CD14-positive monocyte (primary cell): ENCODE results near the gene CCT7. TPM values are rescaled to one million over a fixed set of nuclear protein-coding genes. Genes with fewer than 3 reads are reported as not detected.

Experiments
- DNase-seq, 3 donors: peaks; one replicate each; pipeline ENCODE4 v3.0.0-alpha.2; 2011 to 2022
- H2AFZ ChIP-seq: 2 replicates; pipeline ENCODE4 v1.6.0; 2012; ENCODE audit warnings: mild to moderate bottlenecking, low read depth, low read length, inconsistent platforms; ENCODE audit not compliant: insufficient read depth, poor library complexity, severe bottlenecking
- H3K27ac ChIP-seq, 2 donors: 1 replicate in 1 of 2; 2 replicates in 1 of 2; pipeline ENCODE4 v1.5.1; 2012 to 2013; ENCODE audit warnings: low read length in 2 of 2, control low read depth in 1 of 2, inconsistent platforms in 1 of 2, low read depth in 1 of 2, mild to moderate bottlenecking in 1 of 2
- H3K27me3 ChIP-seq, 2 donors: one replicate each; pipeline versions ENCODE4 v1.6.0 to v1.6.1; 2011 to 2013; ENCODE audit warnings: low read length in 2 of 2; ENCODE audit not compliant: control insufficient read depth in 2 of 2, insufficient read depth in 2 of 2
- H3K36me3 ChIP-seq, 2 donors: replicated peaks in 1 of 2; 1 replicate in 1 of 2; 2 replicates in 1 of 2; pipeline versions ENCODE4 v1.5.1 to v1.6.1; 2012 to 2013; ENCODE audit warnings: low read length in 2 of 2, control low read depth in 1 of 2, inconsistent platforms in 1 of 2, mild to moderate bottlenecking in 1 of 2; ENCODE audit not compliant: insufficient read depth in 2 of 2, control insufficient read depth in 1 of 2
- H3K4me1 ChIP-seq, 2 donors: 1 replicate in 1 of 2; 2 replicates in 1 of 2; pipeline versions ENCODE4 v1.5.1 to v1.6.1; 2012 to 2013; ENCODE audit warnings: low read length in 2 of 2, control low read depth in 1 of 2, inconsistent platforms in 1 of 2, mild to moderate bottlenecking in 1 of 2, moderate library complexity in 1 of 2; ENCODE audit not compliant: insufficient read depth in 2 of 2, control insufficient read depth in 1 of 2
- H3K4me2 ChIP-seq: replicated peaks from 2 replicates; pipeline ENCODE3; 2012; ENCODE audit warnings: low read length, moderate library complexity, mild to moderate bottlenecking; ENCODE audit not compliant: poor library complexity, severe bottlenecking; ENCODE audit errors: extremely low read depth
- H3K4me3 ChIP-seq, 3 experiments: fragments of 200-600 bp in 1 of 3; sonication (generic) in 1 of 3; replicated peaks in 1 of 3; 1 replicate in 2 of 3; 2 replicates in 1 of 3; pipeline ENCODE4 v1.5.1; 2011 to 2013; ENCODE audit warnings: low read length in 3 of 3, mild to moderate bottlenecking in 3 of 3, control low read depth in 2 of 3, low read depth in 2 of 3, inconsistent platforms in 1 of 3, moderate library complexity in 1 of 3
- H3K79me2 ChIP-seq: 2 replicates; pipeline ENCODE4 v1.6.0; 2012; ENCODE audit warnings: mild to moderate bottlenecking, control low read depth, inconsistent platforms, low read length, moderate library complexity; ENCODE audit not compliant: insufficient read depth
- H3K9ac ChIP-seq: 2 replicates; pipeline ENCODE4 v1.6.0; 2017; ENCODE audit warnings: low read length, mild to moderate bottlenecking; ENCODE audit not compliant: insufficient read depth, poor library complexity, severe bottlenecking
- H3K9me3 ChIP-seq, 2 donors: replicated peaks in 1 of 2; 1 replicate in 1 of 2; 2 replicates in 1 of 2; pipeline versions ENCODE4 v1.5.1 to v1.6.1; 2012 to 2013; ENCODE audit warnings: low read length in 2 of 2, control low read depth in 1 of 2; ENCODE audit not compliant: control insufficient read depth in 1 of 2, insufficient read depth in 1 of 2
- H4K20me1 ChIP-seq: 2 replicates; pipeline ENCODE4 v1.6.0; 2012; ENCODE audit warnings: mild to moderate bottlenecking, low read length, control low read depth, moderate library complexity; ENCODE audit not compliant: insufficient read depth
- H3K27ac Mint-ChIP-seq, 7 donors: one replicate each; pipeline ENCODE4 v1.8.0; 2020; ENCODE audit warnings: mild to moderate bottlenecking in 7 of 7, mixed read lengths in 7 of 7, moderate library complexity in 6 of 7, inconsistent platforms in 2 of 7
- H3K27me3 Mint-ChIP-seq, 3 donors: one replicate each; pipeline ENCODE4 v1.8.0; 2021 to 2022; ENCODE audit warnings: low read depth in 3 of 3, mild to moderate bottlenecking in 3 of 3, mixed read lengths in 3 of 3, moderate library complexity in 3 of 3, inconsistent platforms in 1 of 3
- H3K36me3 Mint-ChIP-seq, 2 donors: one replicate each; pipeline ENCODE4 v1.8.0; 2020; ENCODE audit warnings: mixed read lengths in 2 of 2, inconsistent platforms in 1 of 2, mild to moderate bottlenecking in 1 of 2
- H3K4me1 Mint-ChIP-seq: one replicate; pipeline ENCODE4 v1.8.0; 2020; ENCODE audit warnings: mild to moderate bottlenecking, mixed read lengths
- H3K4me3 Mint-ChIP-seq, 2 donors: one replicate each; pipeline ENCODE4 v1.8.0; 2020; ENCODE audit warnings: mild to moderate bottlenecking in 2 of 2, mixed read lengths in 2 of 2, moderate library complexity in 1 of 2
- H3K9me3 Mint-ChIP-seq, 7 donors: one replicate each; pipeline ENCODE4 v1.8.0; 2020 to 2022; ENCODE audit warnings: mixed read lengths in 7 of 7, mild to moderate bottlenecking in 6 of 7, moderate library complexity in 6 of 7, inconsistent platforms in 2 of 7
- CTCF ChIP-seq: fragments of 200-600 bp; IDR thresholded peaks from one replicate; pipeline ENCODE4 v1.8.0; 2022; ENCODE audit warnings: antibody characterized with exemption, mild to moderate bottlenecking
- WGBS: methylation state at CpG from one replicate; pipeline ENCODE4 v1.1.5; 2013; ENCODE audit warnings: missing lambda C conversion rate; ENCODE audit not compliant: insufficient coverage; 5-methylcytosine and 5-hydroxymethylcytosine counted together
- intact Hi-C, 2 donors: fragments of 100-400 bp; cut with micrococcal nuclease; formaldehyde crosslinking; loops; one replicate each; pipeline versions ENCODE4 v1.15.0 to v1.15.1; 2023
- polyA plus RNA-seq, 3 donors: library from polyadenylated mRNA; depleted of rRNA in 1 of 3; unstranded in 2 of 3; stranded (reverse) in 1 of 3; fragments of 300-500 nt in 2 of 3; fragments of >200 nt in 1 of 3; fragmentation: Illumina TruSeq in 2 of 3; gene quantifications; 1 replicate in 2 of 3; 2 replicates in 1 of 3; pipeline ENCODE4 v1.2.3, GENCODE V29; 2012 to 2021

CCT7 gene
- polyA plus RNA-seq, 3 donors, result 56.8 to 151 (median 134) TPM

GRCh38 chr2:73269686-73270465 is 35.8 kb downstream of the CCT7 start:
- peaks cover 5% of the 10 kb centered on the region for H3K4me1 Mint-ChIP-seq
- peak overlapping the region in 1 of 2 donors; percentile 67 for H3K4me3 Mint-ChIP-seq
- no peak overlapping the region for H3K4me2 ChIP-seq
- WGBS, result 66% methylated on average over 16 of the region's 22 CpGs
- H3K4me1 ChIP-seq, result peaks cover 0 to 5% of the 10 kb centered on the region in 2 donors
- DNase-seq, result no peak
- H3K27ac Mint-ChIP-seq, result no peak overlapping the region
- H3K27ac ChIP-seq, result no peak overlapping the region
- H3K9ac ChIP-seq, result no peak overlapping the region
- no peaks in the 10 kb centered on the region for H3K79me2 ChIP-seq
- no peaks in the 10 kb centered on the region for H3K9me3 ChIP-seq
- H3K36me3 Mint-ChIP-seq, result peaks cover 26 to 48% of the 10 kb centered on the region in 2 donors
- no peak overlapping the region for H3K4me3 ChIP-seq
- no peak overlapping the region for H2AFZ ChIP-seq
- H3K27me3 Mint-ChIP-seq, result peaks cover 16 to 22% (median 21%) of the 10 kb centered on the region in 3 donors
- peaks cover 31% of the 10 kb centered on the region for H4K20me1 ChIP-seq
- no peak for TF ChIP-seq CTCF
- H3K9me3 Mint-ChIP-seq, result peaks cover 0 to 7% (median 0%) of the 10 kb centered on the region in 7 donors
- intact Hi-C loops, result no loop called here
- H3K27me3 ChIP-seq, result peaks cover 6 to 16% of the 10 kb centered on the region in 2 donors
- H3K36me3 ChIP-seq, result peaks cover 7 to 19% of the 10 kb centered on the region in 2 donors

- TF ChIP-seq CTCF, result no peak
- DNase-seq, result no peak
- intact Hi-C loops, result no loop called here
- H3K27ac Mint-ChIP-seq, result peak overlapping the region in 1 of 7 donors; percentile 50
- H3K4me3 Mint-ChIP-seq, result no peak overlapping the region
- H3K9ac ChIP-seq, result no peak overlapping the region
- peaks cover 23 to 45% of the 10 kb centered on the region in 2 donors for H3K36me3 Mint-ChIP-seq
- H2AFZ ChIP-seq, result no peak overlapping the region
- peaks cover 5% of the 10 kb centered on the region for H3K4me1 Mint-ChIP-seq
- no peak overlapping the region for H3K4me3 ChIP-seq
- peaks cover 0 to 5% of the 10 kb centered on the region in 2 donors for H3K4me1 ChIP-seq
- no peak overlapping the region for H3K4me2 ChIP-seq
- peaks cover 16 to 22% (median 21%) of the 10 kb centered on the region in 3 donors for H3K27me3 Mint-ChIP-seq
- 100% methylated on average over 1 of the region's 1 CpG for WGBS
- H3K36me3 ChIP-seq, result peaks cover 0 to 8% of the 10 kb centered on the region in 2 donors
- H3K9me3 ChIP-seq, result no peaks in the 10 kb centered on the region
- H3K27ac ChIP-seq, result no peak overlapping the region
- no peaks in the 10 kb centered on the region for H3K79me2 ChIP-seq
- H4K20me1 ChIP-seq, result peaks cover 38% of the 10 kb centered on the region
- peaks cover 0 to 7% (median 0%) of the 10 kb centered on the region in 7 donors for H3K9me3 Mint-ChIP-seq
- peaks cover 6 to 16% of the 10 kb centered on the region in 2 donors for H3K27me3 ChIP-seq
Observed at GRCh38 chr2:73272270-73272669, 38.2 kb downstream of the CCT7 start.
